H1 (cell line): Measurements from ENCODE around the gene CHMP6. TPM values are rescaled to one million over a fixed set of nuclear protein-coding genes. Genes with fewer than 3 reads are reported as not detected.

Experiments
- CTCF ChIA-PET: fragments of 300-600 bp; sonication (Branson Sonifier 250); formaldehyde crosslinking; loops from one replicate; lab custom pipeline; 2021; ENCODE audit not compliant: partially characterized antibody; lab: Charles Lee
- POLR2A ChIA-PET: fragments of 300-600 bp; sonication (Branson Sonifier 250); formaldehyde crosslinking; loops from one replicate; lab custom pipeline; 2021; ENCODE audit warnings: inconsistent platforms; ENCODE audit not compliant: partially characterized antibody; lab: Charles Lee
- DNase-seq, 2 experiments: peaks; one replicate each; pipeline versions ENCODE4 v3.0.0 to v3.0.0-alpha.2; 2010 to 2022; ENCODE audit warnings: low spot score in 2 of 2, low read depth in 1 of 2, mixed read lengths in 1 of 2
- FAIRE-seq: peaks from 2 replicates; lab custom pipeline; 2011; peaks lifted over from hg19 to GRCh38; lab: Jason Lieb, UNC
- H2AFZ ChIP-seq: 2 replicates; pipeline ENCODE4 v1.8.1; 2012; ENCODE audit warnings: low read length, inconsistent platforms
- H2AK5ac ChIP-seq: 2 replicates; pipeline ENCODE4 v1.6.1; 2013; ENCODE audit warnings: low read depth, low read length
- H2BK120ac ChIP-seq: replicated peaks from 2 replicates; pipeline ENCODE3; 2013; ENCODE audit warnings: low read depth, low read length, inconsistent platforms
- H2BK12ac ChIP-seq: 2 replicates; pipeline ENCODE4 v1.6.1; 2013; ENCODE audit warnings: low read depth, low read length
- H2BK15ac ChIP-seq: 2 replicates; pipeline ENCODE4 v1.6.1; 2013; ENCODE audit warnings: low read length
- H2BK20ac ChIP-seq: 2 replicates; pipeline ENCODE4 v1.6.1; 2013; ENCODE audit warnings: low read length
- H2BK5ac ChIP-seq: 2 replicates; pipeline ENCODE4 v1.6.1; 2013; ENCODE audit warnings: low read depth, low read length
- H3K14ac ChIP-seq: 2 replicates; pipeline ENCODE4 v1.6.1; 2013; ENCODE audit warnings: inconsistent platforms; ENCODE audit not compliant: insufficient read length
- H3K18ac ChIP-seq: 2 replicates; pipeline ENCODE4 v1.6.1; 2013; ENCODE audit warnings: low read length; ENCODE audit errors: extremely low read depth
- H3K23ac ChIP-seq: 2 replicates; pipeline ENCODE4 v1.6.1; 2013; ENCODE audit warnings: inconsistent platforms; ENCODE audit not compliant: insufficient read length
- H3K23me2 ChIP-seq: 2 replicates; pipeline ENCODE4 v1.6.1; 2013; ENCODE audit warnings: low read depth, low read length
- H3K27ac ChIP-seq: 2 replicates; pipeline ENCODE4 v1.6.1; 2011; ENCODE audit warnings: low read depth, low read length, inconsistent platforms
- H3K27me3 ChIP-seq, 4 experiments: replicated peaks in 1 of 4; 1 replicate in 1 of 4; 2 replicates in 3 of 4; pipeline versions ENCODE4 v1.6.1 to v1.8.1; 2011 to 2013; ENCODE audit warnings: low read length in 3 of 4, mild to moderate bottlenecking in 3 of 4, inconsistent platforms in 2 of 4, mixed read lengths in 2 of 4, moderate library complexity in 1 of 4; ENCODE audit not compliant: control insufficient read depth in 3 of 4, insufficient read depth in 3 of 4; ENCODE audit errors: extremely low read depth in 1 of 4
- H3K36me3 ChIP-seq, 4 experiments: 2 replicates each; pipeline versions ENCODE4 v1.6.1 to v1.8.1; 2011 to 2013; ENCODE audit warnings: mild to moderate bottlenecking in 4 of 4, low read length in 3 of 4, moderate library complexity in 2 of 4, control low read depth in 1 of 4, inconsistent platforms in 1 of 4; ENCODE audit not compliant: insufficient read depth in 4 of 4, control insufficient read depth in 2 of 4
- H3K4ac ChIP-seq: replicated peaks from 2 replicates; pipeline ENCODE3; 2013; ENCODE audit warnings: low read length, low read depth, mixed read lengths, inconsistent platforms; ENCODE audit not compliant: insufficient read length
- H3K4me1 ChIP-seq, 4 experiments: replicated peaks in 1 of 4; 1 replicate in 1 of 4; 2 replicates in 3 of 4; pipeline versions ENCODE4 v1.6.1 to v1.8.1; 2011 to 2013; ENCODE audit warnings: low read length in 3 of 4, inconsistent platforms in 2 of 4, mixed read lengths in 1 of 4; ENCODE audit not compliant: insufficient read depth in 4 of 4, control insufficient read depth in 3 of 4
- H3K4me2 ChIP-seq, 2 experiments: 2 replicates each; pipeline versions ENCODE4 v1.6.1 to v1.8.1; 2011 to 2013; ENCODE audit warnings: low read depth in 2 of 2, low read length in 2 of 2, control low read depth in 1 of 2, inconsistent platforms in 1 of 2, mild to moderate bottlenecking in 1 of 2; ENCODE audit not compliant: insufficient read depth in 1 of 2
- H3K4me3 ChIP-seq, 4 experiments: fragments of 200-600, 300-600 bp in 1 of 4; sonication (generic), shearing (Covaris generic), sonication (Bioruptor Twin) in 1 of 4; 2 replicates each; pipeline versions ENCODE4 v1.5.1 to v1.8.1; 2011 to 2016; ENCODE audit warnings: low read length in 4 of 4, low read depth in 3 of 4, control low read depth in 2 of 4, inconsistent platforms in 2 of 4, mild to moderate bottlenecking in 2 of 4, mixed read lengths in 1 of 4, moderate library complexity in 1 of 4; ENCODE audit not compliant: insufficient read depth in 2 of 4; ENCODE audit errors: extremely low read depth in 1 of 4
- H3K56ac ChIP-seq: replicated peaks from 2 replicates; pipeline ENCODE3; 2013; ENCODE audit warnings: low read depth, mild to moderate bottlenecking, mixed read lengths, low read length, inconsistent platforms; ENCODE audit not compliant: insufficient read length
- H3K79me1 ChIP-seq: 2 replicates; pipeline ENCODE4 v1.6.1; 2013; ENCODE audit warnings: low read depth, low read length, control low read depth
- H3K79me2 ChIP-seq, 2 experiments: 2 replicates each; pipeline versions ENCODE4 v1.6.1 to v1.8.1; 2012 to 2013; ENCODE audit warnings: low read length in 2 of 2, mild to moderate bottlenecking in 2 of 2, inconsistent platforms in 1 of 2; ENCODE audit not compliant: insufficient read depth in 2 of 2, control insufficient read depth in 1 of 2
- H3K9ac ChIP-seq, 4 experiments: replicated peaks in 1 of 4; 1 replicate in 1 of 4; 2 replicates in 3 of 4; pipeline versions ENCODE4 v1.6.1 to v1.8.1; 2011 to 2013; ENCODE audit warnings: low read depth in 3 of 4, low read length in 3 of 4, control low read depth in 2 of 4, mild to moderate bottlenecking in 2 of 4, moderate library complexity in 2 of 4, inconsistent platforms in 1 of 4; ENCODE audit errors: extremely low read depth in 1 of 4
- H3K9me3 ChIP-seq, 2 experiments: 2 replicates each; pipeline versions ENCODE4 v1.6.1 to v1.8.1; 2012 to 2013; ENCODE audit warnings: mild to moderate bottlenecking in 2 of 2, moderate library complexity in 2 of 2, control low read depth in 1 of 2, inconsistent platforms in 1 of 2, low read depth in 1 of 2, low read length in 1 of 2, mixed read lengths in 1 of 2; ENCODE audit not compliant: insufficient read depth in 2 of 2
- H4K20me1 ChIP-seq, 2 experiments: replicated peaks in 1 of 2; 2 replicates each; pipeline versions ENCODE3 to v1.8.1; 2011 to 2013; ENCODE audit warnings: inconsistent platforms in 2 of 2, low read length in 2 of 2, mild to moderate bottlenecking in 1 of 2; ENCODE audit not compliant: insufficient read depth in 2 of 2, control insufficient read depth in 1 of 2
- H4K5ac ChIP-seq: 2 replicates; pipeline ENCODE4 v1.6.1; 2013; ENCODE audit warnings: low read length, low read depth, mixed read lengths, inconsistent platforms; ENCODE audit not compliant: insufficient read length
- H4K8ac ChIP-seq: 2 replicates; pipeline ENCODE4 v1.8.0; 2013; ENCODE audit warnings: mild to moderate bottlenecking, moderate library complexity, low read length, inconsistent platforms; ENCODE audit not compliant: insufficient read depth; ENCODE audit errors: extremely low read depth
- H4K91ac ChIP-seq: replicated peaks from 2 replicates; pipeline ENCODE3; 2013; ENCODE audit warnings: low read length, mixed read lengths, inconsistent platforms; ENCODE audit not compliant: insufficient read length
- EGR1 ChIP-seq: IDR thresholded peaks from 2 replicates; pipeline ENCODE4 v1.6.1; 2011; ENCODE audit warnings: low read depth, low read length, borderline replicate concordance
- RNF2 ChIP-seq: fragments of 200-900, 300-1000 bp; sonication (generic); IDR thresholded peaks from 2 replicates; pipeline ENCODE4 v1.7.1; 2016; ENCODE audit warnings: borderline replicate concordance, low read depth, mild to moderate bottlenecking, antibody characterized with exemption, low read length; ENCODE audit not compliant: poor library complexity, severe bottlenecking; ENCODE audit errors: missing control alignments
- SP2 ChIP-seq: IDR thresholded peaks from 2 replicates; pipeline ENCODE4 v1.6.1; 2012; ENCODE audit warnings: mild to moderate bottlenecking, low read length, inconsistent platforms
- TAF1 ChIP-seq: IDR thresholded peaks from 2 replicates; pipeline ENCODE4 v1.6.1; 2011; ENCODE audit warnings: mild to moderate bottlenecking, low read depth, low read length
- WGBS, 2 experiments: shearing (Covaris generic) in 1 of 2; methylation state at CpG; one replicate each; pipeline versions ENCODE4 v1.1.6 to v1.1.7; 2013 to 2015; ENCODE audit warnings: low lambda C conversion rate in 2 of 2, mixed read lengths in 2 of 2, inconsistent platforms in 1 of 2, low coverage in 1 of 2, missing lambda C conversion rate in 1 of 2; ENCODE audit not compliant: insufficient replicate concordance in 2 of 2, insufficient coverage in 1 of 2, insufficient read length in 1 of 2; ENCODE audit errors: extremely low coverage in 1 of 2, missing lambda C conversion rate in 1 of 2; 5-methylcytosine and 5-hydroxymethylcytosine counted together
- polyA plus RNA-seq, 7 experiments: library from polyadenylated mRNA; depleted of rRNA in 3 of 7; stranded (reverse) in 5 of 7; unstranded in 2 of 7; fragments of >200 nt in 5 of 7; fragments of 200-250 nt in 2 of 7; gene quantifications; 1 replicate in 5 of 7; 2 replicates in 1 of 7; 4 replicates in 1 of 7; pipeline versions ENCODE4 v1.2.1 to v1.2.3, GENCODE V29; 2011 to 2013; ENCODE audit warnings: missing spikeins in 2 of 7, mixed read lengths in 2 of 7
- total RNA-seq: library from RNA; stranded (reverse); fragmentation: NEBNext Ultra II Directional; extraction: Animal tissue kit (Norgen Biotek cat#: 25700); gene quantifications from 2 replicates; pipeline ENCODE4 v1.2.1, GENCODE V29; 2021

The CHMP6 gene
- total and polyA plus RNA-seq, 2 of the 8 experiments (the other 6 are each of a cell fraction or from before 2014, with no cell fraction given) = 15.7 to 24.3 TPM

- no peak overlapping the region for H4K5ac ChIP-seq
- no peak overlapping the region for H3K23ac ChIP-seq
- H3K23me2 ChIP-seq = no peaks in the 10 kb centered on the region
- no peak overlapping the region for H3K9ac ChIP-seq
- H3K4ac ChIP-seq = no peak overlapping the region
- FAIRE-seq (no peak), DNase-seq (no peak)
- no peak overlapping the region for H3K27ac ChIP-seq
- POLR2A ChIA-PET = interaction anchor here (0.6 to 4.6 kb wide), 6 partner anchors 9 to 280 kb away, joined by 3 to 24 read pairs (median 3); partner anchors contain the start of genes BAIAP2 and CHMP6
- no peak overlapping the region for H3K4me2 ChIP-seq
- H3K14ac ChIP-seq = no peak overlapping the region
- H2AFZ ChIP-seq = no peak overlapping the region
- no peaks in the 10 kb centered on the region for H3K79me1 ChIP-seq
- H3K56ac ChIP-seq = no peak overlapping the region
- no peak overlapping the region for H3K4me3 ChIP-seq
- no peak overlapping the region for H4K91ac ChIP-seq
- no peak overlapping the region for H4K8ac ChIP-seq
- H4K20me1 ChIP-seq = no peaks in the 10 kb centered on the region
- H3K18ac ChIP-seq = no peak overlapping the region
- peaks cover 0 to 3% (median under 1%) of the 10 kb centered on the region in 4 experiments; a peak in 4 of 7 replicates for H3K4me1 ChIP-seq
- peak overlapping the region; percentile 43; the same call in 1 of the 2 replicates for H2BK12ac ChIP-seq
- WGBS, 2 experiments = 89% methylated on average over 19 of the region's 19 CpGs; no CpG with 5 or more reads in 1 of the 2 experiments
- H2BK5ac ChIP-seq = no peak overlapping the region
- H2BK15ac ChIP-seq = no peak overlapping the region
- H3K36me3 ChIP-seq = no peaks in the 10 kb centered on the region
- H3K79me2 ChIP-seq = no peaks in the 10 kb centered on the region
- CTCF ChIA-PET = interaction anchor here (0.6 to 12.9 kb wide), 13 partner anchors 10 to 1124 kb away, joined by 3 to 110 read pairs (median 4); no protein-coding TSS in a partner anchor
- no peaks in the 10 kb centered on the region; a peak in 1 of 7 replicates for H3K27me3 ChIP-seq
- no peak overlapping the region for H2AK5ac ChIP-seq
- no peak overlapping the region for H2BK20ac ChIP-seq
- no peak overlapping the region for H2BK120ac ChIP-seq
- no peaks in the 10 kb centered on the region for H3K9me3 ChIP-seq
- TF ChIP-seq TAF1 = no peak
- TF ChIP-seq RNF2 = no peak
- TF ChIP-seq EGR1 = no peak
- no peak for TF ChIP-seq SP2
These were observed 30.1 kb downstream of the CHMP6 start for GRCh38 chr17:81021531-81022343.
